ENCODE results near the gene TACR2. TPM values are rescaled to one million over a fixed set of nuclear protein-coding genes. Genes with fewer than 3 reads are reported as not detected.

The TACR2 gene
- polyA plus RNA-seq, 2 of the 4 experiments (the other 2 are of a cell fraction) = 0.09 to 0.16 TPM

GRCh38 chr10:69408318-69409175 lies 8.2 kb downstream of the TACR2 start (continued):
- TF ChIP-seq, protein P1, sequence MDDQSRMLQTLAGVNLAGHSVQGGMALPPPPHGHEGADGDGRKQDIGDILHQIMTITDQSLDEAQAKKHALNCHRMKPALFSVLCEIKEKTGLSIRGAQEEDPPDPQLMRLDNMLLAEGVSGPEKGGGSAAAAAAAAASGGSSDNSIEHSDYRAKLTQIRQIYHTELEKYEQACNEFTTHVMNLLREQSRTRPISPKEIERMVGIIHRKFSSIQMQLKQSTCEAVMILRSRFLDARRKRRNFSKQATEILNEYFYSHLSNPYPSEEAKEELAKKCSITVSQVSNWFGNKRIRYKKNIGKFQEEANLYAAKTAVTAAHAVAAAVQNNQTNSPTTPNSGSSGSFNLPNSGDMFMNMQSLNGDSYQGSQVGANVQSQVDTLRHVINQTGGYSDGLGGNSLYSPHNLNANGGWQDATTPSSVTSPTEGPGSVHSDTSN (IDR thresholded peaks at IDR 0.05) = no peak
- TF ChIP-seq MAZ (IDR thresholded peaks at IDR 0.05; ENCODE audit: borderline replicate concordance, low read depth, low read length) (no peak; the same call in 1 of the 2 replicates), SREBF2 (IDR thresholded peaks at IDR 0.05) (no peak), RCOR1 (IDR thresholded peaks at IDR 0.05; ENCODE audit: low read depth, low read length) (no peak), NR3C1 (IDR thresholded peaks at IDR 0.05) (no peak), KDM5A (IDR thresholded peaks at IDR 0.05) (no peak), USF2 (IDR thresholded peaks at IDR 0.05) (no peak), RNF2 (IDR thresholded peaks at IDR 0.05; ENCODE audit: borderline replicate concordance, low read depth) (no peak), PHF8 (IDR thresholded peaks at IDR 0.05; ENCODE audit: borderline replicate concordance, low read depth) (no peak), ZNF302 (CRISPR knock-in tag; IDR thresholded peaks at IDR 0.05) (peak; percentile 43; the same call in 1 of the 2 replicates), POLR2A (IDR thresholded peaks at IDR 0.05; ENCODE audit: low read length) (peak; percentile 51), ZC3H11A (IDR thresholded peaks at IDR 0.05) (no peak), E2F6 (IDR thresholded peaks at IDR 0.05; ENCODE audit: borderline replicate concordance, low read depth) (peak; percentile 99), HEYL (CRISPR knock-in tag; IDR thresholded peaks at IDR 0.05) (peak; percentile 91), HOXB13 (CRISPR knock-in tag; IDR thresholded peaks at IDR 0.05; ENCODE audit: low read depth) (peak; percentile 98), JUN (IDR thresholded peaks at IDR 0.05) (peak in 1 of 2 experiments; percentile 70; a peak in 3 of 5 replicates), BHLHE40 (IDR thresholded peaks at IDR 0.05; ENCODE audit: low read depth, low read length) (no peak), ATOH8 (CRISPR knock-in tag; IDR thresholded peaks at IDR 0.05; ENCODE audit: low read depth) (peak; percentile 94), GATA3 (IDR thresholded peaks at IDR 0.05; ENCODE audit: borderline replicate concordance) (no peak), MYC (IDR thresholded peaks at IDR 0.05; ENCODE audit: borderline replicate concordance, low read length) (0 out of 2 replicates have a peak, but pooled peaks have one; percentile 67), NPAS2 (CRISPR knock-in tag; IDR thresholded peaks at IDR 0.05; ENCODE audit: borderline replicate concordance) (no peak), MAFK (IDR thresholded peaks at IDR 0.05; ENCODE audit: partially characterized antibody) (no peak), NFE2L2 (conservative IDR thresholded peaks at IDR 0.05; ENCODE audit: low read length) (no peak), ZSCAN20 (CRISPR knock-in tag; IDR thresholded peaks at IDR 0.05) (peak; percentile 60; the same call in 1 of the 2 replicates), RARB (CRISPR knock-in tag; IDR thresholded peaks at IDR 0.05) (peak; percentile 55; the same call in 1 of the 2 replicates), CHD4 (IDR thresholded peaks at IDR 0.05; ENCODE audit: borderline replicate concordance) (no peak), ESRRA (IDR thresholded peaks at IDR 0.05; ENCODE audit: borderline replicate concordance, low read length) (no peak), CBX8 (IDR thresholded peaks at IDR 0.05) (no peak), TP53 (CRISPR knock-in tag; IDR thresholded peaks at IDR 0.05) (peak; percentile 94), FOXS1 (CRISPR knock-in tag; IDR thresholded peaks at IDR 0.05) (no peak), CHD2 (IDR thresholded peaks at IDR 0.05; ENCODE audit: low read length, partially characterized antibody) (no peak), HDAC2 (IDR thresholded peaks at IDR 0.05) (no peak), HOXA7 (CRISPR knock-in tag; IDR thresholded peaks at IDR 0.05) (no peak)
- TF ChIP-seq, protein P2, sequence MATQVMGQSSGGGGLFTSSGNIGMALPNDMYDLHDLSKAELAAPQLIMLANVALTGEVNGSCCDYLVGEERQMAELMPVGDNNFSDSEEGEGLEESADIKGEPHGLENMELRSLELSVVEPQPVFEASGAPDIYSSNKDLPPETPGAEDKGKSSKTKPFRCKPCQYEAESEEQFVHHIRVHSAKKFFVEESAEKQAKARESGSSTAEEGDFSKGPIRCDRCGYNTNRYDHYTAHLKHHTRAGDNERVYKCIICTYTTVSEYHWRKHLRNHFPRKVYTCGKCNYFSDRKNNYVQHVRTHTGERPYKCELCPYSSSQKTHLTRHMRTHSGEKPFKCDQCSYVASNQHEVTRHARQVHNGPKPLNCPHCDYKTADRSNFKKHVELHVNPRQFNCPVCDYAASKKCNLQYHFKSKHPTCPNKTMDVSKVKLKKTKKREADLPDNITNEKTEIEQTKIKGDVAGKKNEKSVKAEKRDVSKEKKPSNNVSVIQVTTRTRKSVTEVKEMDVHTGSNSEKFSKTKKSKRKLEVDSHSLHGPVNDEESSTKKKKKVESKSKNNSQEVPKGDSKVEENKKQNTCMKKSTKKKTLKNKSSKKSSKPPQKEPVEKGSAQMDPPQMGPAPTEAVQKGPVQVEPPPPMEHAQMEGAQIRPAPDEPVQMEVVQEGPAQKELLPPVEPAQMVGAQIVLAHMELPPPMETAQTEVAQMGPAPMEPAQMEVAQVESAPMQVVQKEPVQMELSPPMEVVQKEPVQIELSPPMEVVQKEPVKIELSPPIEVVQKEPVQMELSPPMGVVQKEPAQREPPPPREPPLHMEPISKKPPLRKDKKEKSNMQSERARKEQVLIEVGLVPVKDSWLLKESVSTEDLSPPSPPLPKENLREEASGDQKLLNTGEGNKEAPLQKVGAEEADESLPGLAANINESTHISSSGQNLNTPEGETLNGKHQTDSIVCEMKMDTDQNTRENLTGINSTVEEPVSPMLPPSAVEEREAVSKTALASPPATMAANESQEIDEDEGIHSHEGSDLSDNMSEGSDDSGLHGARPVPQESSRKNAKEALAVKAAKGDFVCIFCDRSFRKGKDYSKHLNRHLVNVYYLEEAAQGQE (IDR thresholded peaks at IDR 0.05) = no peak; the same call in 1 of the 2 replicates
- TF ChIP-seq, protein P3, sequence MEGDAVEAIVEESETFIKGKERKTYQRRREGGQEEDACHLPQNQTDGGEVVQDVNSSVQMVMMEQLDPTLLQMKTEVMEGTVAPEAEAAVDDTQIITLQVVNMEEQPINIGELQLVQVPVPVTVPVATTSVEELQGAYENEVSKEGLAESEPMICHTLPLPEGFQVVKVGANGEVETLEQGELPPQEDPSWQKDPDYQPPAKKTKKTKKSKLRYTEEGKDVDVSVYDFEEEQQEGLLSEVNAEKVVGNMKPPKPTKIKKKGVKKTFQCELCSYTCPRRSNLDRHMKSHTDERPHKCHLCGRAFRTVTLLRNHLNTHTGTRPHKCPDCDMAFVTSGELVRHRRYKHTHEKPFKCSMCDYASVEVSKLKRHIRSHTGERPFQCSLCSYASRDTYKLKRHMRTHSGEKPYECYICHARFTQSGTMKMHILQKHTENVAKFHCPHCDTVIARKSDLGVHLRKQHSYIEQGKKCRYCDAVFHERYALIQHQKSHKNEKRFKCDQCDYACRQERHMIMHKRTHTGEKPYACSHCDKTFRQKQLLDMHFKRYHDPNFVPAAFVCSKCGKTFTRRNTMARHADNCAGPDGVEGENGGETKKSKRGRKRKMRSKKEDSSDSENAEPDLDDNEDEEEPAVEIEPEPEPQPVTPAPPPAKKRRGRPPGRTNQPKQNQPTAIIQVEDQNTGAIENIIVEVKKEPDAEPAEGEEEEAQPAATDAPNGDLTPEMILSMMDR (IDR thresholded peaks at IDR 0.05) = peak; percentile 59
